ENCODE measurements around the gene KRT17. TPM values are rescaled to one million over a fixed set of nuclear protein-coding genes. Genes with fewer than 3 reads are reported as not detected.

The KRT17 gene
- total and polyA plus RNA-seq, 2 experiments from 2014 or later: 1.8 to 3.8 TPM

DNA sequence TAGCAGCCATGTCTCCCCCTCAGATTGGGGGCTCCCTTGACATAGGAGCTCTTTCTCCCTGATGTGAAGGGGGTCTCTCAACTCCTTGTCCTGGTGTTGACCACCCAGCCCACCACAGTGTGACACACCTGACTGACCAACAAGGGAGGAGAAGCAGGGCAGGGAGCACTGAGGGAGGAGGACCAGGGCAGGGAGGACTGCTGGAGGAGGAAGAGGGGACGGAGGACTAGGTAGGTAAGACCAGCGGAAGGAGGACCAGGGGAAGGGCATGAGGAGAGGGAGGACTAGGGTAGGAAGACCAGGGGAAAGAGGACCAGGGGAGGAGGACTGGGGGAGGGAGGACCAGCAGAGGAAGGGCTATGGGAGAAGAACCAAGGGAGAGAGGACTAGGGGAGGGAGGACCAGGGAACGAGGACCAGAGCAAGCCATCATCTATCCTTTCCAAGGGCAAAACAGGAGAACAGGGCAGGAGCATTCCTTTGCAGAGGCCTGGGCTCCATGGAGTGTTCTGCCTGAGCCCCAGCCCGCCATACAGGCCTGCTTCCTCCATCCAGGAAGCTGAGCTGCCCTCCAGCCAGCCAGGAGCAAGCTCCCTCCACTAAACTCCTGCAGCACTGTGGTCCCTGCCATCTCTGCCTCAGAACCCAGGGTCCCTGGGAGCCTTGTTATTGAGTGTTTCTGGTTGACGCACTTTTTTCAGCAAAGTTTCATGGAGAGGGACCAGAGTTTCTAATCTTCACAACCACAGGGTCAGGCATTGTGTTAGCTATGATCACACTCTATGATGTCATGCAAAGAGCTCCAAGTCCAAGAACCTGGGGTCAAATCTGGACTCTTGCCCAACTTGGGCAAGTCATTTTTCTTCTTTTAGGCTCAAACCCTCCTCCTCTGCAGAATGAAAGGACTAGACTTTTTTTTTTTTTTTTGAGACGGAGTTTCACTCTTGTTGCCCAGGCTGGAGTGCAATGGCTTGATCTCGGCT is 15.4 kb upstream of the KRT17 start:
- no peak for TF ChIP-seq EZH2 (IDR thresholded peaks at IDR 0.05; ENCODE audit: insufficient read depth, poor library complexity, severe bottlenecking)
- TF ChIP-seq EZH2phosphoT487 (IDR thresholded peaks at IDR 0.05; ENCODE audit: insufficient read depth, low read depth): no peak
- Histone ChIP-seq H3K36me3 (ENCODE audit: low read depth) (no peaks in the 10 kb centered on the region), H3K4me3 (no peak overlapping the region), H3K9me2 (ENCODE audit: insufficient read depth) (no peaks in the 10 kb centered on the region), H3K4me1 (ENCODE audit: insufficient read depth) (no peaks in the 10 kb centered on the region), H2AFZ (no peak overlapping the region), H3F3A (ENCODE audit: insufficient read depth) (no peaks in the 10 kb centered on the region), H3K9me3 (ENCODE audit: low read depth) (no peaks in the 10 kb centered on the region), H3K27me3 (replicated peaks; ENCODE audit: insufficient read depth) (no peaks in the 10 kb centered on the region; the same call in 1 of the 2 replicates), H4K20me1 (ENCODE audit: insufficient read depth) (no peaks in the 10 kb centered on the region), H3K4me2 (ENCODE audit: unreplicated experiment) (no peak overlapping the region), H3K79me2 (ENCODE audit: insufficient read depth) (no peaks in the 10 kb centered on the region), H3K9ac (no peak overlapping the region), H3K27ac (no peak overlapping the region)
- DNase-seq: no peak
- 83 to 85% methylated on average over 6 to 7 of the region's 7 CpGs for WGBS, 2 experiments (ENCODE audit: low coverage in 1 of 2, low lambda C conversion rate in 2 of 2, missing lambda C conversion rate in 2 of 2)
- in situ Hi-C loops (cut with MboI): no loop called here

DNA sequence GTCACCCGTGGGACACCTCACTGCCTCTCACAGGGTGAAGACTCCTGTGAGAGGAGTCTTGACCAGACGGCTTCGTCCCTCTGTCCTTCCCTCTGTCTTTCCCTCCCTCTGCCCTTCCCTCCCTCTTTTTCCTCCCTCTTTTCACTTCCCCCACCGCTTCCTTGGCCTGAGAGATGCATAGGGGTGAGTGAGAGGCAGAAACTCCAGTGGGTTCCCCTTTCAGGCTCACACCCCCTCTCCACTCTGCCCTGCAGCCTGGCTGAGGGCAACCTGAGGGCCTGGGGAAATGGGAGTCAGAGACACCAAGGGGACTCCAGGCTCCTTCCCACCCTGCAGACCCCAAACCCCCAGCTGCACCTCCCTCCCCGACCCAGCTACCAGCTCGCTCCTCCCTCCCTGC is 14.6 kb upstream of the KRT17 start:
- no peaks in the 10 kb centered on the region for H3K79me2 ChIP-seq (ENCODE audit: insufficient read depth)
- H3K9me2 ChIP-seq (ENCODE audit: insufficient read depth): no peaks in the 10 kb centered on the region
- TF ChIP-seq EZH2 (IDR thresholded peaks at IDR 0.05; ENCODE audit: insufficient read depth, poor library complexity, severe bottlenecking) (no peak), EZH2phosphoT487 (IDR thresholded peaks at IDR 0.05; ENCODE audit: insufficient read depth, low read depth) (no peak)
- DNase-seq: no peak
- H3K4me1 ChIP-seq (ENCODE audit: insufficient read depth): no peaks in the 10 kb centered on the region
- 83 to 87% methylated on average over 3 to 6 of the region's 6 CpGs for WGBS, 2 experiments (ENCODE audit: low coverage in 1 of 2, low lambda C conversion rate in 2 of 2, missing lambda C conversion rate in 2 of 2)
- no peaks in the 10 kb centered on the region for H3K36me3 ChIP-seq (ENCODE audit: low read depth)
- H4K20me1 ChIP-seq (ENCODE audit: insufficient read depth): no peaks in the 10 kb centered on the region
- in situ Hi-C loops (cut with MboI): no loop called here
- H2AFZ ChIP-seq: no peak overlapping the region
- no peak overlapping the region for H3K9ac ChIP-seq
- H3K9me3 ChIP-seq (ENCODE audit: low read depth): no peaks in the 10 kb centered on the region
- no peak overlapping the region for H3K27ac ChIP-seq
- no peak overlapping the region for H3K4me2 ChIP-seq (ENCODE audit: unreplicated experiment)
- no peaks in the 10 kb centered on the region for H3F3A ChIP-seq (ENCODE audit: insufficient read depth)
- H3K27me3 ChIP-seq (replicated peaks; ENCODE audit: insufficient read depth): no peaks in the 10 kb centered on the region; the same call in 1 of the 2 replicates
- H3K4me3 ChIP-seq: no peak overlapping the region

DNA sequence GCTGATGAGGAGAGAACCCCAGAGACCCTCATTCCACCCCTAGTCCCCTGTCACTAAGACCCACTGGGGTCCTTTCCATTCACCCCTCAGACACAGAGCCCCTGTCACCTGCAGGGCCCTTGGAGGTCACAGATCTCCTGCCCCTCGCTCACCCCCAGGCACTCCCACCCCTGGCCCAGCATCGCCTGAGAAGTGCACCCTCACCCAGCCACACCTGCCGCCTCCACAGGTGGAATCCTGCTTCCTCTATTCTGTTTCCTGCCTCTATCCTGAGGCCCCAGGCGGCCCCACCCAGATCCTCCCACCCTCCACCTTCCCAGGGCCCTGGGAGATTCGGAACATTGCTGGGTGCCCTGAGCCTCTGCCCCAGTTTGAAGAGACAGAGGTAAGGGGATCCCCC is 13.8 kb upstream of the KRT17 start:
- no peak for DNase-seq
- Histone ChIP-seq H3K4me1 (ENCODE audit: insufficient read depth) (no peaks in the 10 kb centered on the region), H4K20me1 (ENCODE audit: insufficient read depth) (no peaks in the 10 kb centered on the region), H3K4me3 (no peak overlapping the region), H3K9me2 (ENCODE audit: insufficient read depth) (no peaks in the 10 kb centered on the region), H3K36me3 (ENCODE audit: low read depth) (no peaks in the 10 kb centered on the region), H3K9ac (no peak overlapping the region), H3K27ac (no peak overlapping the region), H2AFZ (no peak overlapping the region), H3K27me3 (replicated peaks; ENCODE audit: insufficient read depth) (no peaks in the 10 kb centered on the region; the same call in 1 of the 2 replicates), H3F3A (ENCODE audit: insufficient read depth) (no peaks in the 10 kb centered on the region), H3K4me2 (ENCODE audit: unreplicated experiment) (no peak overlapping the region), H3K9me3 (ENCODE audit: low read depth) (no peaks in the 10 kb centered on the region), H3K79me2 (ENCODE audit: insufficient read depth) (no peaks in the 10 kb centered on the region)
- TF ChIP-seq EZH2 (IDR thresholded peaks at IDR 0.05; ENCODE audit: insufficient read depth, poor library complexity, severe bottlenecking): no peak
- TF ChIP-seq EZH2phosphoT487 (IDR thresholded peaks at IDR 0.05; ENCODE audit: insufficient read depth, low read depth): no peak
- in situ Hi-C loops (cut with MboI): no loop called here
- WGBS, 2 experiments (ENCODE audit: low coverage in 1 of 2, low lambda C conversion rate in 2 of 2, missing lambda C conversion rate in 2 of 2): 81% methylated on average over 2 to 5 of the region's 5 CpGs

DNA sequence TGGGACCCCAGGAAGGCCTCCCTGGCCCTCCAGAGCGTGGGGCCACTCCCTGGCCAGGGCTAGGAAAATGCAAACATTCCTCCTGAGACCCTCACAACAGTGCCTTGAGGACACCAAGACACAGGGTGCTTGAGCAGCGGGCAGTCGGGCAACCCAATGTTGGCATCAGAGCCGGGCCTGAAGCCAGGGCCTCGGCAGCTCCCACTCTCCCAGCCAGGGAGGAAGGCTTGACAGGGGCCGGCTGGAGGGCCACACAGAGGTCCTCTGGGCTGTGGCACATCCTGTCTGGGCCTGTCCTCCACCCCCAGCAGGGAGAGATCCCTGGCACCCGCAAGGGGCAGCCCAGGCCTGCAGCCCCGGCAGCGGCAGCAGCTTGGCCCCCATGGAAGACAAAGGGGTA is 12.3 kb upstream of the KRT17 start:
- Histone ChIP-seq H3K27ac (no peak overlapping the region), H3K9me2 (ENCODE audit: insufficient read depth) (no peaks in the 10 kb centered on the region), H3K4me3 (no peak overlapping the region), H3K79me2 (ENCODE audit: insufficient read depth) (no peaks in the 10 kb centered on the region), H3F3A (ENCODE audit: insufficient read depth) (no peaks in the 10 kb centered on the region), H3K36me3 (ENCODE audit: low read depth) (no peaks in the 10 kb centered on the region), H3K4me1 (ENCODE audit: insufficient read depth) (no peaks in the 10 kb centered on the region), H4K20me1 (ENCODE audit: insufficient read depth) (no peaks in the 10 kb centered on the region), H3K9ac (no peak overlapping the region), H2AFZ (no peak overlapping the region), H3K9me3 (ENCODE audit: low read depth) (no peaks in the 10 kb centered on the region), H3K4me2 (ENCODE audit: unreplicated experiment) (no peak overlapping the region), H3K27me3 (replicated peaks; ENCODE audit: insufficient read depth) (no peaks in the 10 kb centered on the region; the same call in 1 of the 2 replicates)
- 95 to 96% methylated on average over 7 to 9 of the region's 9 CpGs for WGBS, 2 experiments (ENCODE audit: low coverage in 1 of 2, low lambda C conversion rate in 2 of 2, missing lambda C conversion rate in 2 of 2)
- no peak for DNase-seq
- TF ChIP-seq EZH2phosphoT487 (IDR thresholded peaks at IDR 0.05; ENCODE audit: insufficient read depth, low read depth) (no peak), EZH2 (IDR thresholded peaks at IDR 0.05; ENCODE audit: insufficient read depth, poor library complexity, severe bottlenecking) (no peak)
- in situ Hi-C loops (cut with MboI): no loop called here
